ENCODE measurements around the gene FBXO24.

The FBXO24 gene

DNA sequence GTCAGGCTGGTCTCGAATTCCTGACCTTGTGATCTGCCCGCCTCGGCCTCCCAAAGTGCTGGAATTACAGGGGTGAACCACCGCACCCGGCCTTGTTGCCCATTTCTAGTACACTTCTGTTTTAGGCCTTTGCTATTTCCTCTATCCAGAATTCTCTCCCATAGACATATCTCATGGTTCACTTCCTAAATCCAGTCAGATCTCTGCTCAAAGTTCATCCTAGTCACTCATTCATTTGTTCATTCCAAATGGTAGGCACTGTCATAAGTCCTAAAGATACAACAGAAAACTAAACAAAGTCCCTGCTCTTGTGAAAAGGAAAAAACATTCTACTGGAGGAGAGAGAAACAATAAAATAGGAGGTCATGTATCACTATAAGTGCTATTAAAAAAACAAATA, 23.8 kb downstream of the FBXO24 start:
- no peak overlapping the region for H3K27ac Mint-ChIP-seq
- no peaks in the 10 kb centered on the region for H3K27me3 Mint-ChIP-seq
- peaks cover 23% of the 10 kb centered on the region for H3K4me1 Mint-ChIP-seq (ENCODE audit: low read depth)

DNA sequence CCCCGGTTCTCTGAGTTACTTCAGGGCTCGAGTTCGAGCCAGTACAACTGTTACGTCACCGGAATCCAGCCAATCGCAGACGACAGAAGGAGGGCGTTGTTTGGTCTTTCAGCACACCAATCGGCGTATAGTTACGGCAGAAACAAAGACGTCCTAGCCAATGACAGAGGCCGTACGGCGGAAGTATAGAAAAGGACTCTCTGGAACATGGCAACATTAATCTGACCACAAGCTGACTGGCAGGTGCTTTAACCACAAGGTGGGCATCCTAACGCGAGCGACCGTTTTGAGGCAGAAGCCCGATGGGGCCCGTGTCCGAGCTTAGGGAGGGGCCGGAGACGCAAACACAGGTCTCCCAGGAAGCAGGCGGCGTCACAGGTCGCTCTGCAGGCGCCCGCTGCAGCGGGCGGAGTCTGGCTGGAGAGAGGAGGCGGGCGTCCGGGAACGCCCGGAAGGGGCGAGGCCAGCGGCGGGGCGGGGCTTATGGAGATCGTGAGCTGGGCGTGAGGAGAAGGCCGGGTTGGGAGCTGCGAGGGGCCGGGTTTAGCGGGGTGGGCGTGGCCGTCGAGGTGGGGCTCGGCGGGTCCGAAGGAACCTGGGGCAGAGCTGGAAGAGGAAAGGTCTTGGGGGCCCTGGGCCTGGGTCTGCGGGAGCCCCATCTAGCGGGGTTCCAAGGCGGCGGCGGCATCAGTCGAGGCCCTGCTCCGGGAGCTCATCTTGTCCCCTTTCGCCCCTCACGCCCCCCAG, 26.0 kb downstream of the FBXO24 start, which contains the start of gene MOSPD3:
Gene MOSPD3, plus strand, starts transcription at position 558 of the 747 bp plus-strand sequence. CDS start 252 bp downstream, outside the sequence.
- Mint-ChIP-seq H3K27me3 (no peaks in the 10 kb centered on the region), H3K36me3 (ENCODE audit: low read depth) (no peaks in the 10 kb centered on the region)

More for the DNA sequence above, 23.8 kb downstream of the FBXO24 start:
- Mint-ChIP-seq H3K9me3 (no peaks in the 10 kb centered on the region), H3K4me3 (no peak overlapping the region), H3K36me3 (ENCODE audit: low read depth) (no peaks in the 10 kb centered on the region)

DNA sequence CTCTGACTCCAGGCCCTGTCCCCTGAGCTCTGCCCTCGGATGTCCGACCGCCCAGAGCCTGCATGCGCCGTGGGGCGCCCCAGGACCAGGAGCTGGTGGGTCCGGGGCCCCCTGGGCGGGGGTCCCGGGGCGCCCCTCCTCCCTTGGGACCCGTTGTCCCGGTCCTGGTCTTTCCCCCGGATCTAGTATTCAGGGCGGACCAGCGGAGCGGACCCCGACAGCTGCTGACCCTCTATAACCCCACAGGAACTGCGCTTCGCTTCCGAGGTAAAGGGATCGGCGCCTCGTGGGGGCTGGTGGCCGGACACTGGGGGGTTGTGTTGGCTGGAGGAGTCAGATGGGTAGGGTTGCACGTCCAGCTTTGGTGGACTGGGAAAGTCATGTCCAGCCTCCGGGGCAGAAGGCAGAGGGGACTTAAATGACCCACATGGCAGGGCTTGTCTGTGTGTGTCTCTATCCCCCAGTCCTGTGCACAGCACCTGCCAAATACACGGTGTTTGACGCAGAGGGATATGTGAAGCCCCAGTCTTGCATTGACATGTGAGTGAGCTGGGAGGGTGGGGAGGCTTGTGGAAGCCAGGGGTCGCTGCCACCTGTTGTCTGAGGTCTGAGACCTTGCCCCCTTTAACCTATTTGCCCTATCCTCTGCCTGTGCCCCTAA, 26.7 kb downstream of the FBXO24 start:
- no peaks in the 10 kb centered on the region for H3K27me3 Mint-ChIP-seq
- no peaks in the 10 kb centered on the region for H3K36me3 Mint-ChIP-seq (ENCODE audit: low read depth)
- H3K4me3 Mint-ChIP-seq: peak overlapping the region; percentile 85
- H3K27ac Mint-ChIP-seq: peak overlapping the region; percentile 49
- peaks cover 12% of the 10 kb centered on the region for H3K4me1 Mint-ChIP-seq (ENCODE audit: low read depth)
- H3K9me3 Mint-ChIP-seq: no peaks in the 10 kb centered on the region

More for the DNA sequence above, 26.0 kb downstream of the FBXO24 start, which contains the start of gene MOSPD3:
- no peaks in the 10 kb centered on the region for H3K9me3 Mint-ChIP-seq
- H3K4me1 Mint-ChIP-seq (ENCODE audit: low read depth): peaks cover 12% of the 10 kb centered on the region
- peak within 1 kb of the TSS; percentile 95 for H3K27ac Mint-ChIP-seq
- H3K4me3 Mint-ChIP-seq: peak within 1 kb of the TSS; percentile 85

DNA sequence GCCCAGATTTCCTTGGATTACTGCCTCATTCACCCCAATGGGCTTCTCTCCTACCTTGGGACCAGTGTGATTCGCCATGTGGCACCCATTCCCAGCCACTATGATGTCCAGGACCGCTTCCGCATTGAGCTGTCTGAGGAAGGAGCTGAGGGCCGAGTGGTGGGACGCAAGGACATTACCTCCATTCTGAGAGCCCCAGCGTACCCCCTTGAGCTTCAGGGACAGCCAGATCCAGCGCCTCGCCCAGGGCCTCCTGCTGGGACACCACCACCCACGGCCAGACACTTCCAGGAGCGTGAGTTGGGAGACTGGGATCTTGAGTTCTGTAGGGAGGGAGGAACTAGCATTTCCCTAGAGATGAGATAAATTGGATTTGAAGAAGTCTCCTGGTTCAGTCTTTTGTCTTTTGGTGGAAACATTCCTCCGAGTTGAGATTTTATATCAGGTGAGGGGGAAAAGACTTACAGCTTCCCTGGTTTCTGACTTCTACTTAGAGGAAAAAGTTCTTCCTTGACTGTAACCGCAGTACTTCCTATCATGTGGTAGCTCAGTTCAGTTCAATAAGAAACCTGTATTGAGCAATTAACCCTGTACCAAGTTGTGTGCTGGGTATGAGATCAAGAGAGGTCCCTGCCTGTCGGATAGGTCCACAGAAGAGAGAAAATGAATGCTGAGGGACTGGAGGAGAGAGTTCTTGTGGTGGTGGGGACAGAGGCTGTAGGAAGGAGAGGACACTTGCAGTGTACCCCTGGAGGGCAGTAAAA, 27.5 kb downstream of the FBXO24 start:
- H3K36me3 Mint-ChIP-seq (ENCODE audit: low read depth): no peaks in the 10 kb centered on the region
- H3K27ac Mint-ChIP-seq: no peak overlapping the region
- H3K4me3 Mint-ChIP-seq: peak overlapping the region; percentile 77
- no peaks in the 10 kb centered on the region for H3K27me3 Mint-ChIP-seq
- no peaks in the 10 kb centered on the region for H3K9me3 Mint-ChIP-seq
- peaks cover 12% of the 10 kb centered on the region for H3K4me1 Mint-ChIP-seq (ENCODE audit: low read depth)

DNA sequence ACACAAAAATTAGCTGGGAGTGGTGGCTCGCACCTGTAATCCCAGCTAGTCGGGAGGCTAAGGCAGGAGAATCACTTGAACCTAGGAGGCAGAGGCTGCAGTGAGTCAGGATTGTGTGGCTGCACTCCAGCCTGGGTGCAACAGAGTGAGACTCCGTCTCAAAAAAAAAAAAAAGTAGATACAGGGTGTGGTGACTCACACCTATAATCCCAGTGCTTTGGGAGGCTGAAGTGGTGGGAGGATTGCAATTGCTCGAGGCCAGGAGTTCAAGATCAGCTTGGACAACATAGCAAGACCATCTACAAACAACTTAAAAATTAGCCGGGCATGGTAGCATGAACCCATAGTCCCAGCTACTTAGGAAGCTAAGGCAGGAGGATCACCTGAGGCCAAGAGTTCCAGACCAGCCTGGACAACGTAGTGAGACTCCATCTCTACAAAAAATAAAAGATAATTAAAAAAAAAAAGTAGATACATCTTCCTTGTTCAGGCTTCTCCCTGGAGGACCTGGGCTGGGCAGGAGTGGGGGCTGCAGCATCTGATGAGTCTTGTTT, 28.3 kb downstream of the FBXO24 start:
- Mint-ChIP-seq H3K27me3 (no peaks in the 10 kb centered on the region), H3K9me3 (no peaks in the 10 kb centered on the region), H3K4me1 (ENCODE audit: low read depth) (peaks cover 12% of the 10 kb centered on the region), H3K4me3 (no peak overlapping the region), H3K27ac (no peak overlapping the region), H3K36me3 (ENCODE audit: low read depth) (no peaks in the 10 kb centered on the region)

DNA sequence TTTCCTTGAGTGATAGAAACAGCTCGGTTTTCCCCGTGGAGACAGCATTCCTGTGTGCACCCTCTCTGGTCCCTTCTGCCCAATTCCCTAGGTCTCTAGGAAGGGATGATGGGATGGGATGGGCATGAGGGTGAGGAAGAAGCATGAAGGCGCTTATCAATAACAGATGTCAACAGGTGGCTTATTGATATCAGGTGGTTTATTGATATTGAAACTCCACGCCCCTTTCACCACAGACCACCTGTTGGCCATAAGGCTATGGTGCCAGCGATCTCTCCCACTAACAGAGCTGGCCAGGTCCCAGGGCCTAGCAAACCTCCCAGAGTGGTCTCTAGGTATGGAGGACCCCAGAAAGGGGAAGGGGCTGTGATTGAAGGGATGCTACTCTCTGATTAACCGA, 34.1 kb downstream of the FBXO24 start:
- H3K27ac Mint-ChIP-seq: no peak overlapping the region
- H3K27me3 Mint-ChIP-seq: no peaks in the 10 kb centered on the region
- no peaks in the 10 kb centered on the region for H3K9me3 Mint-ChIP-seq
- H3K4me1 Mint-ChIP-seq (ENCODE audit: low read depth): no peaks in the 10 kb centered on the region
- peaks cover 8% of the 10 kb centered on the region for H3K36me3 Mint-ChIP-seq (ENCODE audit: low read depth)
- no peak overlapping the region for H3K4me3 Mint-ChIP-seq

DNA sequence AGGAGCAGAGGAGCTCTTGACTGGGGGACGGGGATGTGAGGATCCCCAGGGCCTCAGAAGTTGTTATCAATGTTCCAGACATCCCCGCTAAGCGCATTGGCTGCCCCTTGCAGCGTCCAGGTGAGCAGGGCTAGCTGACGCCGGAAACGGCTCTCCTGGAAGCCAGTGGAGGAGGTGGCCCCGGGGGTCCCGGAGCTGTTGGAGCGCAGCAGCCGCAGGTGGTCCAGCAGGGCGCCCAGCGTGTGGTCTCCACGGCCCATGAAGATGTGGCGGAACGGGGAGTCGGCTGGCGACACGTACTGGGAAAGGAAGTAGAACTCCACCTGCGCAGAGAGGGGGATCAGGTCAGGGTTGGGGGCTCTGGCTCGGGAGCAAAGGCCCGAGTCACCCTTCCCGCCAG, 34.7 kb downstream of the FBXO24 start:
- Mint-ChIP-seq H3K27ac (no peak overlapping the region), H3K27me3 (no peaks in the 10 kb centered on the region), H3K9me3 (no peaks in the 10 kb centered on the region), H3K4me3 (no peak overlapping the region), H3K36me3 (ENCODE audit: low read depth) (peaks cover 14% of the 10 kb centered on the region), H3K4me1 (ENCODE audit: low read depth) (peaks cover 3% of the 10 kb centered on the region)

DNA sequence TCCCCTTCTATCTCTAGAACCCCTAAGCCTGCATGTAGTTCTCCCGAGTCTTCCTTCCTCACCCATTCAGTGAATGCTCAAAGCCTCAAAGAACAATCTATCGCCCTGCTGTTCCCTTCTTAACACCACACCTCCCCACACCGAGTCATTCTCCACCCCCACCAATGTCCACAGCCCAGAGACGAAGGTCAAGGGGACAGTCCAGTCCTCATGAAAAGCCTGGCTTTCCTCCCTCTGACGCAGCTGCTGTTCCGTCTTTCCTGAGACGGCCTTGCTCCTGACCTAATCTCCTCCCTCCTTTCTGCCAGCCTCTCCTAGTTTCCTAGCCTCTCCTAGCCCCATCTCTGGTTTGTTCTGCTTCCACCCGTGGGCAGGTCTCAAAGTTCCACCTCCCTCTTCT, 35.4 kb downstream of the FBXO24 start:
- Mint-ChIP-seq H3K27me3 (no peaks in the 10 kb centered on the region), H3K9me3 (no peaks in the 10 kb centered on the region), H3K27ac (no peak overlapping the region), H3K36me3 (ENCODE audit: low read depth) (peaks cover 15% of the 10 kb centered on the region), H3K4me3 (no peak overlapping the region), H3K4me1 (ENCODE audit: low read depth) (peaks cover 5% of the 10 kb centered on the region)

DNA sequence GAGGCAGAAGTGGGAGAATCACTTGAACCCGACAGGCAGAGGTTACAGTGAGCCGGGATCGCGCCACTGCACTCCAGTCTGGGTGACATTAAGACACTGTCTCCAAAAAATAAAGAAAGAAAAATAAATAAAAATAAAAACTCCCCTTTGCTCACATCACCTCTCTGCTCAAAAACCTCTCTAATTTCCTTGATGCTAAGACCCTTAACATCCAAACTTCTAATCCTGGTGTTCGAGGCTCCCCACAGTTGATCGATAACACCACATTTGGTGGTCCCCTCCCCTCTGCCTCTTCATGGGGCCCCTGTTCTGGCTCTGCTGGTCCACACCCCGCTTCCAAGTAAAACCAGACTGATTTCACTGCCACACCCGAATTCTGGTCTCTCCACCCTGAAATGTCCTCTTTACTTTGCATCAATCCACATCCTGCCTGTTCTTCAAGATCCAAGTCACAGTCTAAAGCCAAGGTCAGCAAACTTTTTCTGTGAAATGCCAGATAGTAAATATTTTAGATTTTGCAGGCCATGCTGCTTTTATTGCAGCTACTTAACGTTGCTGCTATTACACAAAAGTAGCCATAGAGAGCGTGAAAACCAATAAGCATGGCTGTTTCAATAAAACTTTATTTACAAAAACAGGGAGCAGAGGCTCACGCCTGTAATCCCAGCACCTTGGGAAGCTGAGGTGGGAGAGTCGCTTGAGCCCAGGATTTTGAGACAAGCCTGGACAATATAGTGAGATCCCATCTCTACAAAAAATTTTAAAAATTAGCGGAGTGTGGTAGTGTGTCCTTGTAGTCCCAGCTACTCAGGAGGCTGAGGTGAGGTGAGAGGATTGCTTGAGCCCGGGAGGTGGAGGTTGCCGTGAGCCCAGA, 38.1 kb downstream of the FBXO24 start:
- Mint-ChIP-seq H3K9me3 (no peaks in the 10 kb centered on the region), H3K36me3 (ENCODE audit: low read depth) (peaks cover 15% of the 10 kb centered on the region), H3K27ac (no peak overlapping the region), H3K27me3 (no peaks in the 10 kb centered on the region), H3K4me3 (no peak overlapping the region), H3K4me1 (ENCODE audit: low read depth) (peaks cover 5% of the 10 kb centered on the region)

DNA sequence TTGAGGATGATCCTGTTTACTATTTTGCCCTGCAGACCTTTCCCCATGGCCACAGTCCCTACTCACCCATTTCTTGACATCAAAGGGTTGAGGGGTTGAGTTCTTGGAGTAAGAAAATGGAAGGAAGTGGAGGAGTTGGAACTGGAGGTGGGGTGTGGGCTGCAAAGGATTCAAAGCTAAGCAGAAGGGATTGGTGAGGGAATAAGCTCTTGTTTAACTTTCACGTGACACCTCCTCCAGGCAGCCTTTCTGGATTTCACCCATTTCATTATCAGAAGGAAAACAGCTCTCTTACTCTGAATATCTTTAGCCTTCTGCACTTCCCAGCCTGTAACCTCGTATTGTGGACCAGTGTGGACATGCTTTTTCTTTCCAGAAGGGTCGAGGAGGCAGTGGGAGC, 39.9 kb downstream of the FBXO24 start:
- Mint-ChIP-seq H3K27me3 (no peaks in the 10 kb centered on the region), H3K4me3 (peak overlapping the region; percentile 81), H3K27ac (no peak overlapping the region), H3K4me1 (ENCODE audit: low read depth) (peaks cover 10% of the 10 kb centered on the region), H3K36me3 (ENCODE audit: low read depth) (peaks cover 11% of the 10 kb centered on the region), H3K9me3 (no peaks in the 10 kb centered on the region)

DNA sequence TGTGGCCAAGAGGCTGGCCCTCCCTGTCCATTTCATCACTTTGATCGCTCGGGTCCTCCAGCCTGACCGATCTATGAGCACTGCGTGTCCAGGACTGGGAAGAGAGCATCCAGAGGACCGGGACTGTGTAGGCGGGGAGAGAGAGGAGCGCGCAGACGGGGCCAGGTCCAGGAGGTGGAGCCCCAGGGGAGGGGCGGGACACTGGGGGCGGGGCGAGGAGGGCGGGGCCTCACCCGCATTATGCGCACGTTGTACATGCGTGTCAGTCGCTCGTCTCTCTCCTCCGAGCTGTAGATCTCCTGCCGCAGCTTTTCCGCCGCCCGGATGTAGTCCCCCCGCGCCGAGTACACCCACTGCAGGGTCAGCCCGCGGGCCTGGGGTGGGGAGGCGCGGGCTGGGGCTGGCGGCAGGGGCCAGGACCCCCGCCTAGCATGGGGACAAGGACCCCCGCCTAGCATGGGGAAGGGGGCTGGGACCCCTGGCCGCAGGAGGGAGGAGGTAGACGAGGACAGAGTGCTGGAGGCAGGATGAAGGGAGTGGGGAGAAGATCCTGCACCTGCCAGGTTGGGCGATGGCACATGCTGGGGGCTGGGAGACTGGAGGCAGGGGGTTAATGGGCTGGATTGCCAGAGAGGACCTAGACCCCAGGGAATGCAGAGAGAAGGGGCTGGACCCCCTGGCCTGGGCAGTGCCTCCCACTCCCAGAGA, 40.6 kb downstream of the FBXO24 start:
- no peaks in the 10 kb centered on the region for H3K27me3 Mint-ChIP-seq
- peak overlapping the region; percentile 81 for H3K4me3 Mint-ChIP-seq
- peaks cover 11% of the 10 kb centered on the region for H3K36me3 Mint-ChIP-seq (ENCODE audit: low read depth)
- peaks cover 10% of the 10 kb centered on the region for H3K4me1 Mint-ChIP-seq (ENCODE audit: low read depth)
- H3K27ac Mint-ChIP-seq: peak overlapping the region; percentile 58
- no peaks in the 10 kb centered on the region for H3K9me3 Mint-ChIP-seq

DNA sequence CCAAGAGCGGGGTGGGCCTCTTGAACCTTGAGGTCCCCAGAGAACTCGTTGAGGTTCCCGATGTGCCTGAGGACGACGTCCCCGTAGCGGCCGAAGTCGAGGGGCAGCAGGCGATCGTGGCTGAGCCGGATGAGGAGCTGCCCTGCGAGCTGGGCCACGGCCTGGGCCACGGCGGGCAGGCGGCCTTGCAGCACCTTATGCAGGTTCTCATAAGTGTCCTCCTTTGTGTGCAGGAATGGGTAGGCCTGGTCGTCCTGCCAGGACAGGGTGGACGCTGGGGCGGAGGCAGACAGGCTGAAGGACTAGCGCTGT, 41.1 kb downstream of the FBXO24 start:
- Mint-ChIP-seq H3K27me3 (no peaks in the 10 kb centered on the region), H3K9me3 (no peaks in the 10 kb centered on the region), H3K36me3 (ENCODE audit: low read depth) (peaks cover 11% of the 10 kb centered on the region), H3K4me3 (peak overlapping the region; percentile 81), H3K4me1 (ENCODE audit: low read depth) (peaks cover 10% of the 10 kb centered on the region), H3K27ac (peak overlapping the region; percentile 58)

DNA sequence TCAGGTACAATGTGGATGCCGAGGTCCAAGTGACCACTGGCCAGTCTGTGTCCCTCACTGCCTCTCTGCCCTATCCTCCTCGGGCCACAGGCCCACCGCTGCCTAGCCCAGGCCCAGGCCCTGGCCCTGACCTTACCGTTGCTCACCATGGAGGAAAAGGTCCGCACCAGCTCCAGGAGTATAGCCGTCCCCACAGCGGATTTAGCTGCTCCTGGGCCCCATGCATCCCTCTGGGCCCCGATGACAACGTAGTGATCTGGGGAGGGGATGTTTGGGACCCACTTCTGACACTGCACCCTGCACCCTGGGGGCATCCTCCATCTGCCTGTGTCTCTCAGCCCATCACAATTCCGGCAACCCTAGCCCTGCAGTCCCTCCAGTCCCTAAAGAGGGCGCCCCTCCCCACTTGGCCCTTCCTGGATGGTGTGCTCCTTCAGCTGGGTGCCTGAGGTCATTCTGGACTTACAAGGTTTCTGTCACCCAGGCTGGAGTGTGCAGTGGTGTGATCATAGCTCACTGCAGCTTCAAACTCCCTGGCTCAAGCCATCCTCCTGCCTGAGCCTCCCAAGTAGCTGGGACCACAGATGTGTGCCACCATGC, 43.1 kb downstream of the FBXO24 start:
- Mint-ChIP-seq H3K36me3 (ENCODE audit: low read depth) (peaks cover 7% of the 10 kb centered on the region), H3K4me1 (ENCODE audit: low read depth) (peaks cover 23% of the 10 kb centered on the region), H3K9me3 (no peaks in the 10 kb centered on the region), H3K27me3 (no peaks in the 10 kb centered on the region), H3K27ac (no peak overlapping the region), H3K4me3 (no peak overlapping the region)

Data from stimulated activated naive CD8-positive, alpha-beta T cell treated with anti-CD3 and anti-CD28 coated beads, Interleukin-15, Interleukin-2, amounts not matched to agents 100 ng/mL and 50 ng/mL, for 24 hours (primary cell).